H1 (cell line): Measurements from ENCODE around the gene DNAJB11. TPM values are rescaled to one million over a fixed set of nuclear protein-coding genes. Genes with fewer than 3 reads are reported as not detected.

Experiments used
- BRCA1 ChIP-seq: IDR thresholded peaks from 2 replicates; pipeline ENCODE4 v1.6.1; 2012; ENCODE audit warnings: low read depth, low read length, improper control_type of control experiment
- EP300 ChIP-seq, 2 experiments: IDR thresholded peaks; 1 replicate in 1 of 2; 2 replicates in 1 of 2; pipeline ENCODE4 v1.6.1; 2011 to 2012; ENCODE audit warnings: low read depth in 2 of 2, low read length in 2 of 2, mild to moderate bottlenecking in 2 of 2, borderline replicate concordance in 1 of 2, inconsistent platforms in 1 of 2, moderate library complexity in 1 of 2
- POLR2AphosphoS5 ChIP-seq: IDR thresholded peaks from 2 replicates; pipeline ENCODE4 v1.6.1; 2011; ENCODE audit warnings: low read depth, low read length
- polyA plus RNA-seq, 7 experiments: library from polyadenylated mRNA; depleted of rRNA in 3 of 7; stranded (reverse) in 5 of 7; unstranded in 2 of 7; fragments of >200 nt in 5 of 7; fragments of 200-250 nt in 2 of 7; gene quantifications; 1 replicate in 5 of 7; 2 replicates in 1 of 7; 4 replicates in 1 of 7; pipeline versions ENCODE4 v1.2.1 to v1.2.3, GENCODE V29; 2011 to 2013; ENCODE audit warnings: missing spikeins in 2 of 7, mixed read lengths in 2 of 7
- total RNA-seq: library from RNA; stranded (reverse); fragmentation: NEBNext Ultra II Directional; extraction: Animal tissue kit (Norgen Biotek cat#: 25700); gene quantifications from 2 replicates; pipeline ENCODE4 v1.2.1, GENCODE V29; 2021
- TF ChIP-seq, protein P1 (sequence below): IDR thresholded peaks from 2 replicates; pipeline ENCODE4 v1.6.1; 2011; ENCODE audit warnings: low read depth, mild to moderate bottlenecking, low read length; ENCODE audit not compliant: insufficient read depth

The DNAJB11 gene
- total and polyA plus RNA-seq, 2 of the 8 experiments (the other 6 are each of a cell fraction or from before 2014, with no cell fraction given), result 14.6 to 63.9 TPM

DNA sequence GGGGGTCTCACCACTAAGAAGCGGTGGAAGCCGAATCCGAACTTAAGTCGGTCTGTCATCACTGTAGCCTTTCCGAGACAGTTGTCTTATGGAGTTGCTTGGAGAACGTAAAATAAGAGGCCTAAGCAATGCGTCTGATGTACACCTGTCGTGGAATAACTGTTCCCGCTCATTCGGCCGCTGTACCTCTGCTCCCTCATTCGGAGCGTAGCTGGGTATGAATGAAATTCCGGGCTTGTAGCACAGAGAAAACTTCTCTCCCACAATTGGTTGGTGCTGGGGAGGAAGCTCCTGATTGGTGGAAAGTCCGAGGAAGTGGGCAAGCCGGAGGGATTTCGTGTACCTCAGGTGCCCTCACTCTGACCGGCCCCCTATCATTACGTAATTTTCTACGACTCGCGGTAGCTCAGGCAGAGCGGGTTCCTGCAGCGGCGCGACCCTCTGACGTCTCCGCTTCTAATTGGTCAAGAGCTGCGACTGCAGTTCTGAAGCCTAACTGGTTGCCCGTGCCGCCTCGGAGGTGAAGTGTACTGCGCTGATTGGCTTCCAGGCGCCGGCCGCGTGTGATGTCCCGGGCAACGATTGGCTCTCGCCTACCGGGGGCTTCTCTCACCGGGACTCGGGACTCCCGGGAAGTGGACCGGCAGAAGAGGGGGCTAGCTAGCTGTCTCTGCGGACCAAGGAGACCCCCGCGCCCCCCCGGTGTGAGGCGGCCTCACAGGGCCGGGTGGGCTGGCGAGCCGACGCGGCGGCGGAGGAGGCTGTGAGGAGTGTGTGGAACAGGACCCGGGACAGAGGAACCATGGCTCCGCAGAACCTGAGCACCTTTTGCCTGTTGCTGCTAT lies at the start of gene DNAJB11 (continued):
- no peak for TF ChIP-seq EP300 (IDR thresholded peaks at IDR 0.05; ENCODE audit: borderline replicate concordance in 1 of 2, low read depth in 2 of 2, low read length in 2 of 2)
- peak; percentile 60; the same call in 1 of the 2 replicates for TF ChIP-seq BRCA1
- TF ChIP-seq POLR2AphosphoS5, result peak; percentile 97
- TF ChIP-seq, protein P1, sequence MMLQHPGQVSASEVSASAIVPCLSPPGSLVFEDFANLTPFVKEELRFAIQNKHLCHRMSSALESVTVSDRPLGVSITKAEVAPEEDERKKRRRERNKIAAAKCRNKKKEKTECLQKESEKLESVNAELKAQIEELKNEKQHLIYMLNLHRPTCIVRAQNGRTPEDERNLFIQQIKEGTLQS, result peak; percentile 79
